Hepatocyte (in vitro differentiated cells): ENCODE data around the gene PHF10.

ENCODE experiments used
- EZH2 ChIP-seq: fragments of 200-600 bp; sonication (generic); IDR thresholded peaks from 2 replicates; pipeline ENCODE4 v1.6.1; 2016; ENCODE audit warnings: antibody characterized with exemption, mild to moderate bottlenecking, borderline replicate concordance
- EZH2phosphoT487 ChIP-seq: fragments of 200-600 bp; sonication (generic); IDR thresholded peaks from one replicate; pipeline ENCODE4 v1.6.1; 2018; ENCODE audit warnings: antibody characterized with exemption, mild to moderate bottlenecking, low read depth, moderate library complexity; ENCODE audit not compliant: unreplicated experiment, severe bottlenecking

DNA sequence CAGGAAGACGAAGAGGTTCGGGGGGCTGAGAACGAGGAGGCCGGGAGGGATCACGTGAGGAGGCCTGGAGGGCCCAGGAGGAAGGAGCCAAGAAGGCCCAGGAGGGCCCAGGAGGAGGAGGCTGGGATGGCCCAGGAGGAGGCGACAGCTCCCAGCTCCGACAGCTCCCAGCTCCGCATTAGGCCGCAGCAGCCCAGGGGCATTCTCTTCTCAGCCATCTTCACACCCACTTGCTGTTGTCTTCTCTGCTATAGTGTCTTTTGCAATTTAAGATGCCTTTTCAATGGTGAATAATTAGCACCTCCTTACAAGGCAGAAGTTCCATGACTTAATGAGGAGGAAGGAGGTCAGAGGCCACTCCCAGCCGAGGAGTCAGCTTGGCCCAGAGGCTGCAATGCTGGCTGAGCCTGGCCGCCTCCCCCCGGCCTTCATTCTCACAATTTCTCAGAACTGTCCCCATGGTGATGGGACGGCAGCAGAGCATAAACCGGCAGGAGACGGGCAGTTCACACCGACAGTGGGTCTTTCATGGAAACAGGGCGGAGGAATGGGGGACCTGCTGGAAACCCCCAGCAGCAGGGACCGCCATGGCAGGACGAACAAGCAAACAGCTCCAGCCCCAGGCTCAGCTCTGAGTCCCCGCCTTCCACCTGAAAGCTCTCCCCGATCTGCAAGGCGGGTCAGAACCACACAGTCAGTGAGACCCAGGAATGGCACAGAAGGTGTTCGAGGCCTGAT lies 67.6 kb downstream of the PHF10 start:
- TF ChIP-seq EZH2 (no peak), EZH2phosphoT487 (no peak)
